NCI-H2227 (cell line): ENCODE data around the gene SEPTIN3.
A peak's percentile ranks its signal among the peaks of the same experiment; 100 is the strongest.
"Not testable (repeated sequence)": the region's sequence is repeated elsewhere in the genome, so short reads cannot be mapped to it uniquely, and the experiment has no call there.

ENCODE experiments used
- DNase-seq: peaks from one replicate; lab custom pipeline; 2025; ENCODE audit not compliant: unreplicated experiment; lab: John Stamatoyannopoulos, UW

Gene SEPTIN3

DNA sequence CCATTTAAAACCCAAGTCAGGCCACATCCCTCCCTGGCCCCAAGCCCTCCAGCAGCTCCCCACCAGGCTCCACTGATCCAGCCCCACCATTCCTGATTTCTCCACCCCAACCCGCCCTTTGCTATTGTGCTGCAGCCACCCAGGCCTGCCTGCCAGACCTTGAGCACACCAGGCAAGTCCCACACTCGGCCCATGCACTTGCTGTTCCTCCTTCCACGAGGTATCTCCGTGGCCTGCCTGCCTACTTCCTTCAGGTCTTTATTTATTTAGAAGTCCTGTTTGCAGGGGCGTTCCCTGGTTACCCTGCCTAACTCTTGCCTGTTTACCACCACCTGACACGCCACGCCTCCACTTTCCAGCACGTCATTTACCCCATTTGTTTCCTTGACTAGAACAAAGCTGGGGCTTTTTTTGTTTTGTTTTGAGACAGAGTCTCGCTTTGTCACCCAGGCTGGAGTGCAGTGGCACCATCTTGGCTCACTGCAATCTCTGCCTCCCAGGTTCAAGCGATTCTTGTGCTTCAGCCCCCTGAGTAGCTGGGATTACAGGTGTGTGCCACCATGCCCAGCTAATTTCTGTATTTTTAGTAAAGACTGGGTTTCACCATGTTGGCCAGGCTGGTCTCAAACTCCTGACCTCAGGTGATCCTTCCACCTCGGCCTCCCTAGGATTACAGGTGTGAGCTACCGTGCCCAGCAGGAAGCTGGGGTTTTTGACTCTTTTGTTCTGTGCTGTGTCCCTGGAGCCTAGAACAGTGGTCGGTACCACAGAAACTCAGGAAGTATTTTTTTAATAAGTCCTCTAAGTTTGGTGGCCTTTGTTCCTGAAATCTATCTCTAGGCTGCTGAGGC is 29.0 kb upstream of the SEPTIN3 start:
- DNase-seq: no peak

DNA sequence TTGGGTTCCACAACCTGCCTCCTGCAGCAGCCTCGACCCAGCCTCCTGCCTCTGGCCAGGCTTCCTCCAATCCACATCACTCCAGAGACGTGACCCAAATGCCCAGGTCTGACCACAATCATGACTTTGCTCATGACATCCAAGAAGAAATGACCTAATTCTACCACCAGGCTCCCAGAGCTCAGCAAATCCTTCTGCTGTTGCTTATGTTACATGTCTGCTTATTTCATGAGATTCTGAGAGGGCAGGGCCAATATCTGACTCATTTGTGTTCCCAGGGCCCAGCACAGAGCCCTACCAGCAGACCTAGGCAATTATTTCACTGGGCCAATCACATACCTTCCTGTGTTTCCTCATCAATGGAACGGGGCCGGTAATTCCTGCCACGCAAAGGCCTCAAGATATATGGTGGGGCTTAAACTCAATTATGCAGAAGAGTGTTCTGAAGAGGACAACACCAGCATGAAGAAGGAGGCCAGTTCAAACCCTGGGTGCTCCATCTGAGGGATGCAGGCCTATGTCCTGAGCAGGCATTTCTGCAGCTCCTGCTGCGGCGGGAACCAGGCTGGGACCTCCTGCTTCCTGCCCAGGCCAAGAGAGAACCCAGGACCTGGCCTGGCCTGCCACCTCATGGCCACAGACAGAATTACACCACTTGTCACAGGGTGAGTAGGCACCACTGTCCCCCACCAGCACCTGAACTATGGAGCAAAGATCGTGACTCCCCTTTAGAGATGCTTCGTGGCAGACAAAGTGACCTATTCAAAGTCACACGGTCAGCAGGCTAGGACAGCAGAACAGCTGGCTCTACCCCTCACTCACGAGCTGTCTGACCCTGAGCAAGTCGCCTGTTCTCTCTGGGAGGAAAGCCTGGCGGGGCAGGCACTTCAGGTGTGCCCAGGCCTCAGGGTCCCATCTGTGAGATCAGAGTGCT is 28.1 kb upstream of the SEPTIN3 start:
- peak; percentile 74 for DNase-seq

DNA sequence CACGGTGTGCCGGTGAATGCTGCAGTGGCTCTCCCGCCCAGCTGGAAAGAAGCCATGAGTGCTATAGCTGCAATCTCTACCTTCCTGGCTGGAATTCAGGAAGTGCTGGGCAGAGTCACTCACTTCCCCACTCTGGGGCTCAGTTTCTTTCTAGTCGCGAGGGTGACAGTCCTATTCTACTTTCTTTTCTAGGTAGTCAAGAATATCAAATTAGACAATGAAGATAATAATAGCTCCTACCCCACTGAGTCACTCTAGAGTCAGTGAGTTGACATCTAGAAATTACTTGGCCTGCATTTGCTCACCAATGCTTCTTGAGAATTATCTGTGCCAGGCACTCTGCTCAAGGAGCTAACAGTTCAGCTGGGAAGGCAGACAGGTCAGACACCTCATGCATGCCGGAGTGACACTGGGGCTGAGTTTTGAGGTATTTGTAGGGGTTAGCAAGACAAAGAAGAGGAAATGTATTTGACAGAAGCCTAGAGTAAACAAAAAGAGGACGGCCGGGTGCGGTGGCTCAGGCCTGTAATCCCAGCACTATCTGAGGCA is 25.5 kb upstream of the SEPTIN3 start:
- no peak for DNase-seq

DNA sequence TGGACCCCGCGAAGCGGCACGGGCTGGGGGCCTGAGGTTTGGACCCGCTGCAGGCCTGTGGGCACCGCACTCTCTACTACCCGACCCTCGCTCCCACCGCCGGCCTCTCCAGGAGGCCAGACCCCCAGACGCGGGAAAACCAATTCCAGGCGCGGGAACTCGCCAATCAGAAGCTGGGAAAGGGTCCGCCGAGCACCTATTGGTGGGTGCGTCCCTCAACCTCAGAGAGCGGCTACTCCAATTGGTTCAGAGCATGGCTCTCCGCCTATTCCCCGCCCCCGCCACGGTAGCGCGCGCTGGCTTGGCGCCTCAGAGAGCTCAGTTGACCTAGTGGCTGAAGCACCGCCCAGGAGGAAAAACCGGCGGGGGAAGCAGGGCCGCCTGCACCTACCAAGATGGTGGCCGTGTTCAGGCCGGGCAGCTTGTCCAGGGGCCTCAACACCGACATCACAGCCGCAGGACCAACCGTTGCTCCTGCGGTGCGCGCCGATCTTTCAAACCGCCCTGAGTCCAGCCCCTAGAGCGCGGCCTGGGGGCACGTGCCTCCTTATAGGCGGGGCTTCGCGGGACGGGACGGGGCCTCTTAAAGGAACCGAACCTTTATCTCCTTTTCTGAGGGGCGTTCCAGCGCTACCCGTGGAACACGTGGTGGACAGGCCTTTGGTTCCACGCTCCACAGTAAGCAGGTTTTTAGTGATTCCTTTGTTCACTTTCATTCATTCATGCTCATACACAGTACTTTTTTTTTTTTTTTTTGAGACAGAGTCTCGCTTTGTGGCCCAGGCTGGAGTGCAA is 22.4 kb upstream of the SEPTIN3 start, which contains the start of gene CENPM:
Gene CENPM, minus strand, starts transcription at position 524 of the 795 bp plus-strand sequence. Its CDS starts 76 bp downstream, at position 448.
- peak; percentile 94 for DNase-seq

DNA sequence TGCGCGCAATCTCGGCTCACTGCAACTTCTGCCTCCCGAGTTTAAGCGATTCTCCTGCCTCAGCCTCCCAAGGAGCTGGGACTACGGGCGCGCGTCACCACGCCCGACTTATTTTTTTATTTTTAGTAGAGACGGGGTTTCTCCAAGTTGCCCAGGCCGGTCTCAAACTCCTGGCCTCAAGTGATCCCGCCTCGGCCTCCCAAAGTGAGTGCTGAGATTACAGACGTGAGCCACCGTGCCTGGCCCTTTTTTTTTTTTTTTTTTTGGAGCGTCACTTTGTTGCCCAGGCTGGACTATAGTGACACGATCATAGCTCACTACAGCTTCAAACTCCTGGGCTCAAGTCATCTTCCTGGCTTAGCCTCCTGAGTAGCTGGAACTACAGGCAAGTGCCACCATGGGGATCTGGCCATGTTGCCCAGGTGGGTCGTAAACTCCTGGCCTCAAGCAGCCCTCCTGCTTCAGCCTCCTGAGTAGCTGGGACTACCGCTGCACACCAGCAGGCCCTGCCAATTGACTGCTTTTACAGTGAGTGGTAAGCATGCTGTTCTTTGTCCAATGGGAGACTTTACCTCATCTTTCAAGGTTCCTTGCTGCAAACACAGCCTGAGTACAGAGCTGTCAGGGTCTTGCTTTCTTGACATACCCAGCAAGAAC is 21.7 kb upstream of the SEPTIN3 start:
- DNase-seq: no peak

DNA sequence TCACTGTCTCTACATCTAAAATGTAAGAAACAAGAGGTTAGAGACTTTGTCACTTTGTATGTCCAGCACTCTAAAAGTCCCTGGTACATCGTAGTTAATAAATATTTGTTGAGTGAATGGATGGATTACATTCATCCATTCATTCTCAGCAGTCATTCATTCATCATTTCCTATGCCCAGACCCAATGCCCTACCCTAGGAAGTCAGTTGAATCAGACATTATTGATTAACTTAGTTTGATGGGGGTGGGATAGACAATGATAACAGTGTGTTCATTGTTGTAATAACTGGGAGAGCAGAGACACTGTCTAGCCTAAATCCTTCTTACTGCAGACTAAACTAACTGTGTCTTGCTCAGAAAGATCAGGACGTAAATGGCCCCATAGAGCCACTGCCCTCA is 21.1 kb upstream of the SEPTIN3 start:
- no peak for DNase-seq

DNA sequence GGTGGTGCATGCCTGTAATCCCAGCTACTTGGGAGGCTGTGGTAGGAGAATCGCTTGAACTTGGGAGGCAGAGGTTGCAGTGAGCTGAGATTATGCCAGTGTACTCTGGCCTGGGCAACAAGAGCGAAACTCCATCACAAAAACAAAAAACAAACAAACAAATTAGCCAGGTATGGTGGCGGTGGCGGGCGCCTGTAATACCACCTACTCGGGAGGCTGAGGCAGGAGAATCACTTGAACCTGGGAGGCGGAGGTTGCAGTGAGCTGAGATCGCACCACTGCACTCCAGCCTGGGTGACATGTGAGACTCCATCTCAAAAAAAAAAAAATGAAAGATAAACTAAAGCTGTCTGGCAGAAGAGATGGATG is 20.3 kb upstream of the SEPTIN3 start:
- not testable (repeated sequence) for DNase-seq

DNA sequence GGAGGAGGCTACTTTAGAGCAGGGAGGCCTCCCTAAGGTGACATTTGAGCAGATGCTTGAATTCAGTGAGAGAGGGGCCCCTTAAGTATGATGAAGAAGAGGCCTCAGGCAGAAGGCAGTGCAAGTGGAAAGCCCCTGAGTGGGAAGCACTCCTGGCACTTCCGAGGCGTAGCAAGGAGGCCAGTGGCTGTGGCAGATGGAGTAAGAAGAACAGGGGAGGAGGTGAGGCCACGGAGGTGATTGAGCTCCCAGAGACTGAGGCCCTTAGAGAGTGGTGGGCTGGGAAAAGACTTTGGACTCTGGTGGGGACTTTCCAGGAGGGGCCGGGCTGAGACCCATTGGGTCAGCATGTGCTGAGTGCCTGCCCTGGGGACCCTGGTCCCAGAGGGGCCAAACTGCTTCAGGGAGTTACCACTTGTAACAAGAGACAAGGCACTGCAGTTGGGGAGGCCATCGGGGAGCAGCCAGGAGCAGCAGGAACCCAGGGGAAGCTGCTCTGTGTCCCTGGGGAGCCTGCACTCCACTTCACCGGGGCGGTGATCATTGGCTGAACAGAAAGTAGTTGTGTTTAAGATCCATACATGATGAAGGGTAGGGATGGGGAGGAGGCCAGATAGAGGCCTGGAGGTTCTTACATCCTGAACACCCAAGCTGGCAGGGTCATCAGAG is 19.8 kb upstream of the SEPTIN3 start:
- DNase-seq: no peak

DNA sequence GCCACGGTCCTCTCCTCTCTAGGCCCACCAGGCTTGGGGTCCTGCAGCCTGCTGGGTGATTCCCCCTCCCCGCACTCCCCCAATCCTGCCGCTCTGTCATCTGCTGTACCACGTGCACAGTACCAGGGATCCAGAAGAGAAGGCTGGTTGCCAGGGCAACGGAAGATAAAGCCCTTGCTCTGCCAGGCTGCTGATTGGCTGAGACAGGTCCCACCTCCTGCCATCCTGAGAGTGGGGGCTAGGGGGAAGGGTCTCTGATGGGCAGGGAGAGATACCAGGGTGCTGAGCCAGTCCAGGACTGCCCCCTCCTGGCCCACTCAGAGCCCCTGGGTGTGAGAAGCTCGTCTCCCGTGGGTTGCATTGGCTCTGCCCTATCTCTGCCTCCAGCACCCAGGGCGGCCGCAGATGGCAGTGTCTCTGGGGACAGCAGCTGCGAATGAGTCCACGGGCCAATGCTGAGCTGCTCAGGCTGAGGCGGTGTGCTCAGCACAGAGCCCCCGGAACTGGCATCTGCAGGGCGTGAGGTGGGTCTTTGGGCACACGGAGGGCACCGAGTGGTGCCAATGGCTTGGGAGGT is 17.3 kb upstream of the SEPTIN3 start, which contains the start of gene SMIM45:
Gene SMIM45, plus strand, starts transcription at position 253 of the 577 bp plus-strand sequence.
- peak; percentile 91 for DNase-seq

DNA sequence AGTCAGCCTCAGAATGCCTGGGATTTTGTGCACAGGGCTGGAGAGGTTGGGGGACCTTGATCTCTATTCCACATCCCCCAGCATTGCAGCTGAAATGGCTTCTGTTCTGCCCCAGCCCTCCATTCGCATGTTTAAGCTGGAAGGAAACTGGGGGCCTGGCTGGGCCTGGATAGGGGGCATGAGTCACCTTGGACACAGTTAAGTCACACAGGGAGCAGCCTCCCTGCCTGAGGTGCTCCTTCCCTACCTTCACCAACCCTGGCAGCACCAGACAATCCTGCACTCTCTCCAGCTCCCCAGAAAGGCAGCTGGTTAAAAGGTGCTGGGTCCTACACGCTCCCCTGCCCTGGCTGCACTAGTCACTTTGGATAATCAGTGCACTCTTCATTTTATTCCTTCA is 16.5 kb upstream of the SEPTIN3 start:
- no peak for DNase-seq

DNA sequence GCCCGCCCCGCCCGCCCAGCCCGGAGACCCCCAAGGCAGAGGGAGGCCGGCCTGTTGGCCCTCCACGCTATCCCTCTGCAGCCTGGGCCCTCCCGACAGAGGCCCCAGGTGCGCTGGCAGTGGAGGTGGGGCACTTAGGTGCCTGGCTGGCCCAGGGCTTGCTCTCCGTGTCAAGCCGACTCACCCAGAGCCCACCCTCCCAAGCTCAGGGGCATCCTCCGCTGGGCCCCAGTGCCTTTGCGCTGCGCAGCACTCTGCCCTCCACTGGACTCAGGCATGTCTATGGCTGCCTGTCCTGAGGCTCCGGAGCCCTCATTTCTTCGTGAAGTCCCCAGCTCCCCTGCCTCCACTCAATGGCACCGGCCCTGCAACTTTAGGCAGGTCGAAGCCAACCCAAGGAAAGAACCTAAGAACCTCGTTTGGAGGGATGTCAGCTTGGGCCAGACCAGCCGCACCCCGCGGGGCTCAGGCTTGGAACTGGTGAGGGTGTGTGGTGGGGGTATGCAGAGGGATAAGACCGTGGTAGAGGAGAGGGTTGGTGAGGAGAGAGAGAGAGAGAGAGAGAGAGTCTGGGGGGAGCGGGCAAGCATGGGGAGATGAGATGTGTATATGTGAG is 11.2 kb upstream of the SEPTIN3 start:
- no peak for DNase-seq

DNA sequence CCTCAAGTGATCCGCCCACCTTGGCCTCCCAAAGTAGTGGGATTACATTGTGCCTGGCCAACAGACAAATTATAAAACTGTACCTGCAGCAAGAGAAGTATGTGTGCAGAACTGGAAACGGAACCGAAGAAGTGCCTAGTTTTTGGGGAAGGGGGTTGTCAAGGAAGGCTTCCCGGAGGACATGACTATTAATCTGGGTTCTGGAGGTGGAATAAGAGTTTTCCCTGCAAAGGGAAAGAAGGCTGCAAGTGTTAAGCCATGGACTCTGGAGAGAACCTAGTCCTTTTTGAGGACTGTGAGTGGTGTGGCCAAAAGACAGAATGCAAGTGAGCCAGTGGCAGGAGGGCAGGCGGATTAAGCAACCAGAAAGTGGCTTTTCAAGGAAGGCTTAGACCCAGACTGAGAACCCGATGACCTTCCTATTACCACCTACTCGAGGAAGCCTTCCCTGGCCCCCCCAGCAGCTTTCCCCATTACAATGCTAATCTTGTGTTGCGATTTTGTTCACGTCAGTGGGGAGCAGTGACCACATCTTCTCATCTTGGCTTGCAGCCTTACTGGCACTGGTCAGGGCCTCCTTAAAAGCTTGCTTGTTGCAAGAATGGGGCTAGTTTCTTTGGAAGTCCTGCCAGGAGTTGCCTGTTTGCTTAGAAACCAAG is 5.7 kb upstream of the SEPTIN3 start:
- DNase-seq: no peak

DNA sequence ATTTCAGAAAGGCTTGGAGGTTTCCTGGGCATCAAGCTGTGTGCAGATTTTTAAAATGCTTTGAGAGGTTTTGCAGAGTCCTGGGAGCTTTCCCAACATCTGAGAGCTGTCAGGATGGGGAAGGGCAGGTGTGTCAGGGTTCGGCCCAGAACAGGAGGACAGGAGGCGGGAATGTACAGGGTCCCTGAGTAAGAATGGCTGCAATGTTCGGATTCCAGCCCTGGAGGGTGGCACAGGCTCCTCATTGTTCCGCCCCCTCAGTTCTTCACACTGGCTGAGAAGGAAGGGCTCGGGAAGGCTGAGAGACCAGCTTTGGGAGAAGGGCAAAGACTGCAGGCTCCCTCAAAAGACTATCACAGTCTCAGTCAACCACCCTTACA is 5.1 kb upstream of the SEPTIN3 start:
- no peak for DNase-seq

DNA sequence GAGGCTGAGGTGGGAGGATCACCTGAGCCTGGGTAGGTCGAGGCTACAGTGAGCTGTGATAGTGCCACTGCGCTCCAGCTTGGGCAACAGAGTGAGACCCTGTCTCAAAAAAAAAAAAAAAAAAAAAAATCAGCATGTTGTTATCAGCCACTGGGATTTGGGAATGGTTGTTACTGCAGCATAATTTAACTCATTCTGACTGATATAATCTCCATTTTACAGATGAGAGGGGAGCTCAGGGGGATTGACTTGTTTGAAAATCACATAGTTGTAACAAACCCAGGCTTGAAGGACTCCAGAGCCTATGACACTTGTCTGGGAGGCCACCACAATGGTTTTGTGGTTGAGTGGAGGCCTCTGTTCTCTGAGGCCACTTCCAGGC is 3.0 kb upstream of the SEPTIN3 start:
- DNase-seq: no peak

DNA sequence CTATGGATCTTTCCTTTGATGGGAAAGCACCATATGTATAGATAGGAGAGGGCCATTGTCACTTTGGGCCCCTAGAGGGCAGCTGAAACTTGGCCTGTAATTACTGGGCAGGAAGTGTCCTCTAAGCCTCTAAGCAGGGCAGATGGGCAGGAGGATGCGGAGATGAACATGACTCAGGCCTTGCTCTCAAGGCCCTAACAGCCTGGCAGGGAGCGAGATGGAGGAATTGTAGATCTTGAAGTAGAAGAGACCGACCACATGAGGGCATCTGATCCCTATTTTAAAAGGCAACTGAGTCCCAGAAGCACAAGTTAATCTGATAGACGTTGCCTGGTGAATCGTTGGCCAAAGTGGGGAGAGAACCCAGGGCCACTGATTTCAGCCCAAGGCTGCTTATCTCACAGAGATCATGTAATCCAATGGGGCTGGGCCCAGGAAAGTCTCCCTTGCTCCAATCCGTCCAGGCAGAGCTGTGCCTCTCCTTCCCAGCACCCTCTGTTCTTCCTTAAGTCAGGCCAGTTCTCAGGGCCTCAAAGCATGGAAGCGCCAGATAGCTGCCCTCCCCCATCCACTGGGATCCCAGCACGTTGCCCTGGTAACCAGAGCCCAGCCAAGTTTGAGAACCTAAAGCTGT is 2.5 kb upstream of the SEPTIN3 start:
- no peak for DNase-seq

DNA sequence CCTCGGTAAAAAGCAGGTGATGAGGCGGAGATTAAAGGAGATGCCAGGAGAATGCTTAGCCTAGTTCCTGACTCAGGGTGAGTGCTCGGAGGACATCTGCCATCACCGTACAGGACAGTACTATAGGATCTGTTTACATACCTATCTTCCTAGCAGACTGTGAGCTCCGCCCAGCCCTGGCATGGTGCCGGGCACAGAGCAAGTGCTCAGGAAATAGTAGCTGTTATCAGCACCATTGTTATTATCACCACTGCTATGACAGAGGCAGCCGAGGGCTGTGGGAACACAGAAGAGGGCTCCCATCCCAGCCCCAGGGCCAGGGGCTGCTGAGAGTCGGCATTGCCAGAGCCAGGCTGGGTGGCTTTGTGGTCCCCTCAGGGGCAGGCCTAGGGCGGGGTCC is 642 bp upstream of the SEPTIN3 start:
- DNase-seq: peak; percentile 44

DNA sequence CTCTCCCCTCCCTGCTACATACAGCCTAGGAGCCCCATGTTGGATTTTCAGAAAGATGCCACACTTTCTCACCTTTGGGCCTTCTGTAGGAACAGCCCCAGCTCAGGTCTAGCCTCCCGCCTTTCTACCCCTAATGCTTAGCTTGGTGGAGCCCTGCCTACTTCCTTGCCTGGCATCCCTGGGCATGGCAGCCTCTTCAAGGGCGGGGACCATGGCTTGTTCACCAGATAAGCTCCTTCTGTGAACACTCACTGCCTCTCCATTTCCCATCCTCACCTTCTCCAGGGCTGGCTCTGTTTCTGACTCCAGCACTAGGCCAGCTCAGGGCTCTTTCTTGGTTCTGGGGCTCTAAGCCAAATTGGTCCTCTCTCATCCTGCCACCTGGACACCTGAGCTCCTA is 1.4 kb downstream of the SEPTIN3 start:
- DNase-seq: no peak

DNA sequence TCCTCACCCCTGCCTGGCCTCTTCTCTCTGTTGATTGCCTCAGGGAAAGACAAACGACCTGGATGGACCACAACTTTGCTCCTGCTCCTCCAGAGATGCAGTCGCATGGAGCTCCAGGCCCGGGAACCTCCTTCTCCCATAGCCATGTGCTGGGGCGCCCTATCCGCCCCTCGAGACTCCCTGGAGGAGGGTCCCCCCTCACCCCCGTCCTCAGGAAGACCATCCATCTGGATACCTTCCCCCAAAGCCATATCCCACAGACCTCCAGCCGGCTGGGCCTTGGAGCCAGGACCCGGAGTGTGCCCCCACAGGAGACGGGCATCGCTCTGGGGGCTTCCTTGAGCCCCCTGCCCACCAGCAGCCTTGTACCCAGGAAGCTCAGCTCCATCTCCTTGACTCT is 2.2 kb downstream of the SEPTIN3 start:
- no peak for DNase-seq
